Stimulated activated CD4-positive, alpha-beta T cell treated with anti-CD3 and anti-CD28 coated beads, Interleukin-1b, Interleukin-23, amount 100 ng/mL, for 24 hours (primary cell): Measurements from ENCODE around the gene RNF207.

Experiments
- DNase-seq, 4 experiments: peaks; one replicate each; pipeline ENCODE4 v3.0.0-alpha.2; 2020; ENCODE audit warnings: low read depth in 4 of 4, low spot score in 1 of 4

The RNF207 gene

GRCh38 chr1:6265151-6265550 is 59.2 kb downstream of the RNF207 start:
- no peak for DNase-seq

DNA sequence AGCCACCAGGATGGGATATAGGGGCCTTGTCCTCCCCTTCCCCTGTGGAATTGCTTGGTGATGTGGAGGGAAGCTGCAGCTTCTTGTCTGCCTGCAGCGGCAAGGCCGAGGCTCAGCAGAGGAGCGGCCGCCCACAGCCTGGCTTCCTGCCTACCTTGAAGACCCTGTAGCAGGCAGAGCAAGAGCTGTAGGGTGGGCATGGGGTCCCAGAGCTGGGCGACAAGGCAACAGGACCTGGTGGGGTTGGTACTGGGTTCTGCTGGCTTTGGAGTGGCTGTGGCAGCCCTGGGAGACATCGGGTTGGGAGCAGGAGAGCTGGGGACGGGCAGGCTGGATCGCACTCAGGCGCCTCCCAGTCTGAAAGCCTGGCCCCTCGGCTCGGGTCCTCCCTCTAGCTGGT is 60.7 kb downstream of the RNF207 start:
- DNase-seq: no peak

DNA sequence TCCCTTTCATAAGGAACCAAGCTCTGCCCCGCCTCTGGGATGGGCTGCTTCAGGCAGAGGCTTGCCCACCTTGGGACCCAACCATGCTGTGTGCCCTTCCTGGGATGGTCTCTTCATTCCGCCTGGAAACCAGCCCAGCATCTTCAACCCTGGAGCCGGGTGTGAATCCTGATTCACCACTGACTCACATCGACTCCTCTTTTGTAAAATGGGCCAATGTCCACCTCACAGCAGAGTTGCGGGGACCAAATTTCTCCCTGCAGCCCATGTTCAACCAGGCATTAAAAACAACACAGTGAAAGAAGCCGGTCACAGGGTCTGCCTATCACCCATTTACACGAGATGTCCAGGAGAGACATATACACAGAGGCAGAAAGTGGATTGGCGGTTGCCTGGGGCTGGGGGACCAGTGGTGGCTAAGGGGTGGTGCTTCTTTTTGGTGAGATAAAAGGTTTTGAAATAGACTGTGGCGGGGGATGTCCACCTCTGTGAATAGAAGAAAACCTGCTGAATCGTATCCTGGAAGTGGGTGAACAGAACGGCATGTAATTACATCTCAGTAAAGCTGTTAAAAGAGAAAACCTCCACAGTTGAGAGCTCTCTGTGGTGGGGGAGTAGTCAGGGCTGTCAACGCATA is 61.9 kb downstream of the RNF207 start:
- no peak for DNase-seq

- no peak for DNase-seq
These were observed 62.5 kb downstream of the RNF207 start for GRCh38 chr1:6268415-6268814.

DNA sequence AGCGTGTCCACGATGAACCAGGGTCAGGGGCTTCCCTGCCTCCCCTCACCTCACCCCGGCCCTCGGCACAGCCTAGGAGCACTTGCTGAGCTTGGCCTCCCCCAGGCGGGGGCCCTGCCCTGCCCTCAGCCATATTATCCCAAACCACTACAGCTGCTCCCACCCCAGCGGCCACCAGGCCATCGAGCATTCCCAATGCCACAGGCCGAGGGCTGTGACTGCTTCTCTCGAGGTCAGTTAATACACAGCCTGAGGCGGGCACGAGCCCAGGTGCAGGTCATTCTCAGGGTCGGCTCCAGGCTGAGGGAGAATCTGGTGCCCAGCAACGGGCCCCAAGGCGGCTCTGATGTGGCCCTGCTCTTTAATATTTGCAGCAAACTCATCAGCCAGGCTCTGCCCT is 63.4 kb downstream of the RNF207 start:
- DNase-seq: no peak

- no peak for DNase-seq
These were observed 63.9 kb downstream of the RNF207 start for GRCh38 chr1:6269720-6270400.

GRCh38 chr1:6270401-6270800 is 64.5 kb downstream of the RNF207 start:
- no peak for DNase-seq
